Activated CD4-positive, CD25-positive, alpha-beta regulatory T cell treated with anti-CD3 and anti-CD28 coated beads, Interleukin-2, amount 50 U/mL, for 16 hours (primary cell): Measurements from ENCODE around the gene SORCS2.

Source experiments
- DNase-seq: peaks from one replicate; pipeline ENCODE4 v3.0.0-alpha.2; 2020; ENCODE audit warnings: low read depth, low spot score

SORCS2 gene

GRCh38 chr4:7186031-7186430 lies 6.3 kb upstream of the SORCS2 start:
- no peak for DNase-seq

DNA sequence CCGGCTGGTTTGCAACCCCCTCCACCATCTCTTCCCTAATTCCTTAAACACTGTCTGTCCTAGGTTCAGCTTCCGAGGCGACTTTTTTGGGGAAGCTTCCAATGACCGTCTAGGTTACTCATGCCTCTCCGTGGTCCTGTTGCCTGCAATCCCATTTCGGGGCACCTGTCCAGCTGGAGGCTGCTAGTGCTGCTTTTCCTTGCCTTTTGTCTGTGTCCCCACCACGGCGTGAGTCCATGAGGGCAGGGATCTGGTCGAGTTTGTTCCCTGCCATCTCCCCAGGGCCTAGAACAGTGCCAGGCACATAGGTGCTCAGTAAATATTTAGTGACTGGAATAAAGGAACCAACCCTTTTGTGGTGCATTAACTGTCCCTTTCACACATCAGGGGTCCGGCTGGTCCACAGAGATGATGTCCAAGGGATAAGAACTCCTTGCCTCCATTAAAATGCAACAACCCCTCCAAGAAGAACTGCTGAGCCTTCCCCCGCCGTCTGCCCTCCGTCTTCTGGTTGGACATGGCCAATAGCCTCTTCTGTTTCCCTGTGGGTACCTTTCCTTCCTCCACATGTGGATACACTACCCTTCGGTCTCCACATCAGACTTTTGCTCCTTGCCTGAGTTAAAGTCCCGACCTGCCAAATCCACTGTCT lies 5.7 kb upstream of the SORCS2 start:
- no peak for DNase-seq

- DNase-seq, result no peak
Observed at GRCh38 chr4:7187168-7187535, 5.2 kb upstream of the SORCS2 start.

- DNase-seq, result no peak
Observed at GRCh38 chr4:7187691-7188090, 4.6 kb upstream of the SORCS2 start.

GRCh38 chr4:7189066-7189465 lies 3.3 kb upstream of the SORCS2 start:
- DNase-seq, result no peak

DNA sequence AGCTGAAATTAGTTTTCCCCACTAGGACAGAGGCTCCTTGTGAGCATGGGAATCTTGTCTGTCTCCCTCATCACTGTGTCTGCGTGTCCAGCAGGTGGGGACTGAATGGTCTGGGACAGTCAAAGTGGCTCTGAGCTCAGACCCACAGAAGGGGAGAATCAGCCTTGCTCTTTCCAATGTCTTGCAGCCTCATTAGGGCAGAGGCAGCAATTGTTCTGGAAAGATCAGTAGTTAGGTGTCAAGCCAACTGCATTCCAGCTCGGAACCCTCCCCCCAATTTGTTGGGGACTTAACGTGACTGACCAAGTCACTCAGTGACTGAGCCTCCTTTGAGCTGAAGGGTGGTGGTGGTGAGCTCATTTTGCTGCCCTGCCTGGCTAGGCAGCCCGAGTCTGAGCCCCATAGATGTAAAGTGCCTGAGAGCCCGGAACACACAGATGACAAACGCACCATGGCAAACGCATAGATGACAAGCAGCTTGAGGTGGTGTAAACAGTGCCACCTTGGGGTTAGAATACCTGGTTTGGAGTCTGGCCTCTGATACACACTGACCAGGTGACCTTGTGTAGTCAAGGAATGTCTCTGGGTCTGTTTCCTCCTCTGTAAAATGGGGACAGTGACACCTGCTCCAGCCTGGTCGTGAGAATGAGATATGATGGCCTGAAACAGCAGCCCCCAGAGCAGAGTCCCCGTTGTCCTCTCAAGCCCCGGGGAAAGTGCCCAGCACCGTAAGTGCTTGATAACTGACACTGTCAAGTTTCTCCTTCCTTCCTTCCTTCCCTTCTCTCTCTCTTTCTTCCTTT lies 2.7 kb upstream of the SORCS2 start:
- DNase-seq, result no peak

- DNase-seq, result no peak
Observed at GRCh38 chr4:7190278-7190594, 2.1 kb upstream of the SORCS2 start.

DNA sequence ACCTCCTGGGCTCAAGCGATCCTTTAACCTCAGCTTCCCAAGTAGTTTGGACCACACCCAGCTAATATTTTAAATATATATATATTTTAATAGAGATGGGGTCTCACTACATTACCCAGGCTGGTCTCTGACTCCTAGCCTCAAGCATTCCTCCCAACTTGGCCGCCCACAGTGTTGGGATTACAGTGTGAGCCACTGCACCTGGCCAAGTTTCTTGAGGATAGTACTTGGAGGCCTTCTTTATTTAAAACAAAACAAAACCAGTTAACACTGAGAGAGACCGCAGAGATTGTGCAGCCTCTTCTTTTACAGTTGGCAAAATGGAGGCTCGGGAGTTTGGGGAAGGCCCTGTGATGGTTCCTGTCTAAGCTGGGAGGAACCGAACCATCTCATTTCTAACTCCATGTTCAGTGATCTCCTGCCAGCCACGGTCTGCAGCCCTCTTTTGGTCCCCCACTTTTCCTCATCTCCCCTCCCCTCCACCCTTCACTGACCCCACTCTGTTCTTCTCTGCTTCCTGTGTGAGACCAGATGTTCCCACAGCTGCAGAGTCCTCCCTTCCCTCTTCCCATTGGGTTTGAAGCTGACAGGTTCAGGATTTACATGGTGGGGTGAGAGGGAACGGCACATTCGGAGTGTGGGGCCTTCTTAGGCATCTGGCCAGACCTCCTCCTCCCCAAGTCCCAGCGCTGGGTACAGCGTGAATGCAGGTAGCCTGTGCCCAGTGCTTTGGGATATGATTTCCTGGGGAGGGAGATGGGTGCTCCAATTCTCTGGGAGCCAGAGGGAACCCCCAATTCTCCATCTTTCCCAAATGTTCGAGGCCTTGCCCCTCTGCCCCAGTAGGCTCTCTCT lies 1.4 kb upstream of the SORCS2 start:
- no peak for DNase-seq

GRCh38 chr4:7191546-7192251 lies 639 bp upstream of the SORCS2 start:
- DNase-seq, result no peak

DNA sequence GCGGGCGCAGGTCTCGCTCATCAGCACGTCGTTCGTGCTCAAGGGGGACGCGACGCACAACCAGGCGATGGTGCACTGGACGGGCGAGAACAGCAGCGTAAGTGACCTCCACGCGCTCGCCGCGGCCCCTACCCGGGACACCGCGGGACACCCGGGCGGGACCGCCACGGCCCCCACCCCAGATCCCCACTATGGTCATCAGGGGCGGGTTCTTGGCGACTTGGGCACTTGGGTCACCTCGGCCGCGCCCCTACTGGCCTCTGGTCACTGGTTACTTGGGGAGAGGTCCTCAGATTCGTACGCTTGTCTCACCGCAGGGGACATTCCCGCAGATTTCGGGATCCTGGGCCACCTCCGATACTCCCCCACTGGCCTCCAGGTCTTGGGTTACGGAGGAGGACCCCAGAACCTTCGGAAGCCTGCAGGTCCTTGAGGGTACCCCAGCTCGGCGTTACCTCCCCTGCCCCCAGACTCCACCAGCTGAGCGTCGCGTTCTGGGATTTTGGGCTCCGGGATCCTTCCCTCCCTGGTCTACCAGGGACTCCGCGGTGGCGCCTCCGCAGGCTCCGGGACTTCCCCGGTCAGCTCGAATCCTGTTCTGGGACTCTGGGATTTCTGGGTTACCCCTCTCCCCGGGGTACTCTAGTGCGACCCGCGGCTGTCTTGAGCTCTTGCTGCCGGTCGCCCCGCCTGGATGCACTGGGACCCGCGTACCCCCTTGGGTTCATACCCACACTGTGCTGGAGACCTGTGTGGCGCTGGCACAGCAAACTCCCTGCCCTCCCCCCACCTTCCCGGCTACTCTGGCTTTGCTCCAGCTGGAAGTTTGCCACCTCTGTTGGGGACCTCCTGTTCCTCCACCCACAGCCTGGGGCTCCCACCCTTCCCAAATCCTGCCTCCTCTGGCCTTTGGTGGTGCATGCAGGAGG lies 956 bp downstream of the SORCS2 start:
- DNase-seq, result no peak

GRCh38 chr4:7194251-7195140 lies 2.2 kb downstream of the SORCS2 start:
- DNase-seq, result no peak

- no peak for DNase-seq
Observed at GRCh38 chr4:7195141-7195515, 2.8 kb downstream of the SORCS2 start.

DNA sequence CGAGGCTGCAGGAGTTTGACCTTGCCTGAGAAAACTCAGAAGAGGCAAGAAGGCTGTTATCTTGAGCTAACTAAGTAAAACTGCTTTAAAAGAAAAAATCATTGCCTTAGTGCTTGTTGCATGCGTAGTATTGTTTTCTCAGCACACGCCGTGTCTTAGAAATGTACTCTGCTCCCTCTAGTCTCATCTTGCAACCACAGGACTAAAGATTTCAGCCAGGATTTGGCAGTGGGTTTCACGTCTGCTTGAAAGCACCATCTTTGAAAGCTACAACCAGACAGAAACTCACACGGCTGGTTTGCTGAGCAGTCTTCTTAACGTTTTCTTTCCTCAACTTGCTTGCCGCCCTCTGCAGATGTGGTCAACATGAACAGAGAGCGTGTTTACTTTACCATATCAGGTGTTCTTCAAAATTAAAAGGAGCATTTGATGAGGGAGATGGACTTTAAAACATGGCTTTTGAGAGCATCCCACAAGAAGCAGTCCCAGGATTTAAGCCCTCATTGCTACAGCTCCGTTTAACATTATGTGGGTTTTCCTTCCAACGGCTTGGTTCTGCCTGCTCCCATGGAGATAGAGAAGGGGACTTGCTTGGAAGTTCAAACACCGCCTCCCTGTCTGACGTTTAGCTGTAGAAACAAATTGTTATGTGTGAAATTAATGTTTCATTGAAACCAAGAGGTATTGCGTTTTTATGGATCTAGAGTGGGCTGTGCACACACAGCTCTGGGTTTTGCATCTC lies 3.4 kb downstream of the SORCS2 start:
- DNase-seq, result no peak

- DNase-seq, result no peak
Observed at GRCh38 chr4:7196288-7196651, 3.9 kb downstream of the SORCS2 start.

- DNase-seq, result no peak
Observed at GRCh38 chr4:7196736-7197135, 4.4 kb downstream of the SORCS2 start.

- no peak for DNase-seq
Observed at GRCh38 chr4:7197910-7198309, 5.6 kb downstream of the SORCS2 start.

DNA sequence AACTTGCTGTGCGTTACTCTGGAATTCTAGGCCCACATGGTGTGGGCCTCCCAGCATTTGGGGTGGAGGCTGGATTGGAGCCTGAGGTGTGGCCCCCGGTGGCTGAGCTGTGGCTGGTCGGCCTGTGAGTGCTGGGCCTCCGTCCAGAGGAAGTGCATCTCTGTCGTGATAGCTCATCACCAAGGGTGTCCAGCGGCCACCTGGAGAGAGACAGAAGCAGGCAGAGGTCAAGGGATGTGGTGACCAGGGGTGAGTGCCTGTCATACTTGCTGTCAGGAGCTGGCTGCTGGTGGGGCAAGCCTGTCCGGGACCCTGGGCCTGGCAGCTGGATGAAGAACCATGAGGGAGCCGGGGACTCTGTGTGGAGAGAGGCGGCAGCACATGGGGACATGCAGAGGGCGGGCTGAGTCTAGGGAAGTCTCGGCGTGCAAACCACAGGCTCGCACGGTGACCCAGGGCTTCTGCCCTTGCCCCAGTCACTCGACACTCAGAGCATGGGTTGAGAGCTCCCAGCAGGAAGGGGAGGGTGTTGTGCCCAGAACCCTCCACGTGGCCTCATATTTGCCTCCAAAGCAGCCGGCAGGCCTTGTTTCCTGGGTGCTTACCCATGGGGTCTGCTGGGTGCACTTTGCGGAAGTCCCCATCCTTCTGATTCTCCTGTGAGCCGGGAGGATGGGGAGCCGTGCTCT lies 6.2 kb downstream of the SORCS2 start:
- no peak for DNase-seq

GRCh38 chr4:7199129-7199725 lies 6.9 kb downstream of the SORCS2 start:
- DNase-seq, result no peak
